HG02571 (cell line): ENCODE results near the gene RAB31.

ENCODE experiments used
- ATAC-seq: cut with Tn5 transposase; IDR thresholded peaks from one replicate; pipeline ENCODE4 v1.9.1; 2021; ENCODE audit warnings: mild to moderate bottlenecking, moderate library complexity; ENCODE audit not compliant: unreplicated experiment

The RAB31 gene

GRCh38 chr18:9910071-9910470, 202.0 kb downstream of the RAB31 start:
- no peak for ATAC-seq

- ATAC-seq = no peak
These were observed 202.6 kb downstream of the RAB31 start for GRCh38 chr18:9910661-9911060.

- no peak for ATAC-seq
These were observed 203.1 kb downstream of the RAB31 start for GRCh38 chr18:9911226-9911625.
